ENCODE data around the gene NOL4L.
"Not testable (repeated sequence)": the region's sequence is repeated elsewhere in the genome, so short reads cannot be mapped to it uniquely, and the experiment has no call there.

The NOL4L gene

GRCh38 chr20:32470025-32470861 lies 114.9 kb downstream of the NOL4L start:
- DNase-seq (ENCODE audit: low read depth) = peak; percentile 34

GRCh38 chr20:32468860-32469259 lies 116.3 kb downstream of the NOL4L start:
- no peak for DNase-seq (ENCODE audit: low read depth)

GRCh38 chr20:32468313-32468640 lies 116.9 kb downstream of the NOL4L start:
- DNase-seq (ENCODE audit: low read depth) = no peak

GRCh38 chr20:32467506-32468312 lies 117.4 kb downstream of the NOL4L start:
- DNase-seq (ENCODE audit: low read depth) = no peak

GRCh38 chr20:32466739-32467505 lies 118.2 kb downstream of the NOL4L start:
- DNase-seq (ENCODE audit: low read depth) = no peak

- DNase-seq (ENCODE audit: low read depth) = not testable (repeated sequence)
These were observed 119.0 kb downstream of the NOL4L start for GRCh38 chr20:32465901-32466675.

- peak; percentile 21 for DNase-seq (ENCODE audit: low read depth)
These were observed 119.8 kb downstream of the NOL4L start for GRCh38 chr20:32465092-32465900.

GRCh38 chr20:32464401-32465091 lies 120.6 kb downstream of the NOL4L start:
- DNase-seq (ENCODE audit: low read depth) = no peak

GRCh38 chr20:32463642-32464400 lies 121.3 kb downstream of the NOL4L start:
- DNase-seq (ENCODE audit: low read depth) = no peak

- no peak for DNase-seq (ENCODE audit: low read depth)
These were observed 122.1 kb downstream of the NOL4L start for GRCh38 chr20:32462900-32463641.

- no peak for DNase-seq (ENCODE audit: low read depth)
These were observed 123.1 kb downstream of the NOL4L start for GRCh38 chr20:32461836-32462600.

GRCh38 chr20:32460683-32461320 lies 124.3 kb downstream of the NOL4L start:
- DNase-seq (ENCODE audit: low read depth) = no peak

- DNase-seq (ENCODE audit: low read depth) = no peak
These were observed 124.9 kb downstream of the NOL4L start for GRCh38 chr20:32460231-32460630.

- DNase-seq (ENCODE audit: low read depth) = no peak
These were observed 126.3 kb downstream of the NOL4L start for GRCh38 chr20:32458837-32459220.

GRCh38 chr20:32458061-32458836 lies 126.9 kb downstream of the NOL4L start:
- no peak for DNase-seq (ENCODE audit: low read depth)

- DNase-seq (ENCODE audit: low read depth) = no peak
These were observed 127.6 kb downstream of the NOL4L start for GRCh38 chr20:32457479-32457986.

All from fibroblast of the conjunctiva (primary cell).